ENCODE data around the gene PSMD13. TPM values are rescaled to one million over a fixed set of nuclear protein-coding genes. Genes with fewer than 3 reads are reported as not detected.

Gene PSMD13
- total RNA-seq, 1 donor from 2014 or later, result 136 TPM

- H3K4me3 Mint-ChIP-seq (ENCODE audit: unreplicated experiment), result peak overlapping the region; percentile 77
- DNase-seq, result no peak
- TF ChIP-seq CTCF (IDR thresholded peaks at IDR 0.05; ENCODE audit: partially characterized antibody, unreplicated experiment), result no peak
- H3K9me3 Mint-ChIP-seq (ENCODE audit: unreplicated experiment), result peaks cover 13% of the 10 kb centered on the region
- peaks cover 13% of the 10 kb centered on the region for H3K27me3 Mint-ChIP-seq (ENCODE audit: unreplicated experiment)
- no peaks in the 10 kb centered on the region for H3K36me3 Mint-ChIP-seq (ENCODE audit: unreplicated experiment)
- peaks cover 1% of the 10 kb centered on the region for H3K4me1 Mint-ChIP-seq (ENCODE audit: low read depth, unreplicated experiment)
- H3K27ac Mint-ChIP-seq (ENCODE audit: unreplicated experiment), result no peak overlapping the region
These were observed 51.2 kb downstream of the PSMD13 start for GRCh38 chr11:287821-288477.

DNA sequence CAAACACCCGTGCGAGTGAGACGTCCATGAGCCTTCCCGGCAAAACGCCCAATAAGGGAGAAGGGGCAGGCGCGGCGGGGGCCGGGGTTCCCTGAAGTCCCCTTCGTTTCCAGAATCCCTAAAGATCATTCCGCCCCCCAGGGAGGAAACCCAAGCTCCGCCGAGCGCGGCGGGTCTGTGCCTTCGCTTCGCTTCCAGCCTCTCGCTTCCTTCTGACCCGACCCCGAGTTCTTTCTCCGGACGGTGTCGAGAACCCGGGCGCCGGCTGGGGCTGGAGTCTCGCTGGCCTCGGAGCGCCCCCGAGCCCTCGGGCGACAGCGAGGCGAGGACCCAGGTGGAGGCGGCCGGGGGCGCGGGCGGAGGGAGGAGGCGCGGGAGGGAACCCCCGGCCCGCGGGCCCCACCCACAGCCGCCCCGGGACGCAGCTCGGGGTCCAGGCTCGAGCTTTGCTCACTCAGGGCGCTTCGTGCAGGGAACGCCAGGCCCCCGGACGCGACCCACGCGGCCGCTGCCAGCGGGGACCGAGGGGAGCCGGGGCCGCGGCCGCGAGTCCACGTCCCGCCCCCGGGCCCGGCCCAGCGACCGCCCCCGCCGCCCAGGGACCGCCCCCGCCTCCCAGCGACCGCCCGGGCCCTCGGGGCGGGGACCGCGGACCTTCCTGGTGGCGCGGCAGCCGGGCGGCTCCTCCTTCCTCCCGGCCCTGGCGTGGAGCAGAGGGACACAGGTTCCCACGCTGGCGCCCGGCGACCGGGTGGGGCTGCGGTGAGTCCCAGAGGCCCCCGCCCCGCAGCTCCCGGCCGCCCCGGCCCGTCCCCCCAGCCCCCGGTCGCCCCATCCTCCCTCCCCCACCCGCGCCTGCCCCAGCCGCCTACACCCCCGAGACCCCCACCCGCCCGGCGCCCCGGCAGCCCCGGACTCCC lies 52.0 kb downstream of the PSMD13 start, which contains the start of gene PGGHG:
Gene PGGHG (plus strand): TSS at position 649 of the 920 bp plus-strand sequence. CDS start 691 bp downstream, outside the sequence.
- Mint-ChIP-seq H3K27me3 (ENCODE audit: unreplicated experiment) (peaks cover 11% of the 10 kb centered on the region), H3K9me3 (ENCODE audit: unreplicated experiment) (peaks cover 8% of the 10 kb centered on the region), H3K4me1 (ENCODE audit: low read depth, unreplicated experiment) (no peaks in the 10 kb centered on the region), H3K4me3 (ENCODE audit: unreplicated experiment) (peak within 1 kb of the TSS; percentile 77), H3K27ac (ENCODE audit: unreplicated experiment) (no peak within 1 kb of the TSS), H3K36me3 (ENCODE audit: unreplicated experiment) (no peaks in the 10 kb centered on the region)
- no peak for TF ChIP-seq CTCF (IDR thresholded peaks at IDR 0.05; ENCODE audit: partially characterized antibody, unreplicated experiment)
- DNase-seq, result peak; percentile 70

- peaks cover 11% of the 10 kb centered on the region for H3K27me3 Mint-ChIP-seq (ENCODE audit: unreplicated experiment)
- H3K4me3 Mint-ChIP-seq (ENCODE audit: unreplicated experiment), result no peak overlapping the region
- no peak overlapping the region for H3K27ac Mint-ChIP-seq (ENCODE audit: unreplicated experiment)
- TF ChIP-seq CTCF (IDR thresholded peaks at IDR 0.05; ENCODE audit: partially characterized antibody, unreplicated experiment), result no peak
- H3K4me1 Mint-ChIP-seq (ENCODE audit: low read depth, unreplicated experiment), result no peaks in the 10 kb centered on the region
- H3K36me3 Mint-ChIP-seq (ENCODE audit: unreplicated experiment), result no peaks in the 10 kb centered on the region
- DNase-seq, result no peak
- peaks cover 7% of the 10 kb centered on the region for H3K9me3 Mint-ChIP-seq (ENCODE audit: unreplicated experiment)
These were observed 52.6 kb downstream of the PSMD13 start for GRCh38 chr11:289398-289711.

- Mint-ChIP-seq H3K36me3 (ENCODE audit: unreplicated experiment) (no peaks in the 10 kb centered on the region), H3K27ac (ENCODE audit: unreplicated experiment) (no peak overlapping the region), H3K9me3 (ENCODE audit: unreplicated experiment) (peaks cover 7% of the 10 kb centered on the region), H3K4me3 (ENCODE audit: unreplicated experiment) (no peak overlapping the region), H3K4me1 (ENCODE audit: low read depth, unreplicated experiment) (no peaks in the 10 kb centered on the region), H3K27me3 (ENCODE audit: unreplicated experiment) (peaks cover 11% of the 10 kb centered on the region)
- no peak for DNase-seq
- TF ChIP-seq CTCF (IDR thresholded peaks at IDR 0.05; ENCODE audit: partially characterized antibody, unreplicated experiment), result no peak
These were observed 53.2 kb downstream of the PSMD13 start for GRCh38 chr11:289712-290620.
